ENCODE data around the gene PDCD1. TPM values are rescaled to one million over a fixed set of nuclear protein-coding genes. Genes with fewer than 3 reads are reported as not detected.
A peak's percentile ranks its signal among the peaks of the same experiment; 100 is the strongest.

The PDCD1 gene
- total RNA-seq, 2 donors from 2014 or later, result 13.1 to 77.6 TPM

DNA sequence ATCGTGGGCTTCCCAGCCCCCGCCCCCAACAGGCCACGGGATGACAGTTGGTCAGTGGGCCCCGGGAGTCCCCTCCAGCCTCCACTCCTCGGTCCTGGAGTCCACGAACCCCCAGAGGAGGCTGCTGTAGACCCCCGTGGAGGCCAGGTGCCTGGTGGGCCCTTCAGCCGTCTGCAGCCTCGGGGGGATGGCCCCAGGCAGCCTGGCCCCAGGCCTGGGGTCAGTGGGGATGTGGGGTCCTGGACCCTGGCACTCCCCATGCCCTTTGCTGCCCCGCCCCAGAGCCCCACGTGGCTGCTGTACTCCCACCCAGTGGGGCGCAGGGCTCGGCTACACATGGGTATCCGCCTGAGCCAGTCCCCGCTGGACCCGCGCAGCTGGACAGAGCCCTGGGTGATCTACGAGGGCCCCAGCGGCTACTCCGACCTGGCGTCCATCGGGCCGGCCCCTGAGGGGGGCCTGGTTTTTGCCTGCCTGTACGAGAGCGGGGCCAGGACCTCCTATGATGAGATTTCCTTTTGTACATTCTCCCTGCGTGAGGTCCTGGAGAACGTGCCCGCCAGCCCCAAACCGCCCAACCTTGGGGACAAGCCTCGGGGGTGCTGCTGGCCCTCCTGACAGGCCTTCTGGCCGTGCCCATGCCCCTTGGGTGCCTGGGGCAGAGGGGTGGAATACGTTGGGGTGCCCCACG, 42.1 kb downstream of the PDCD1 start:
- no peaks in the 10 kb centered on the region for H3K4me1 Mint-ChIP-seq

DNA sequence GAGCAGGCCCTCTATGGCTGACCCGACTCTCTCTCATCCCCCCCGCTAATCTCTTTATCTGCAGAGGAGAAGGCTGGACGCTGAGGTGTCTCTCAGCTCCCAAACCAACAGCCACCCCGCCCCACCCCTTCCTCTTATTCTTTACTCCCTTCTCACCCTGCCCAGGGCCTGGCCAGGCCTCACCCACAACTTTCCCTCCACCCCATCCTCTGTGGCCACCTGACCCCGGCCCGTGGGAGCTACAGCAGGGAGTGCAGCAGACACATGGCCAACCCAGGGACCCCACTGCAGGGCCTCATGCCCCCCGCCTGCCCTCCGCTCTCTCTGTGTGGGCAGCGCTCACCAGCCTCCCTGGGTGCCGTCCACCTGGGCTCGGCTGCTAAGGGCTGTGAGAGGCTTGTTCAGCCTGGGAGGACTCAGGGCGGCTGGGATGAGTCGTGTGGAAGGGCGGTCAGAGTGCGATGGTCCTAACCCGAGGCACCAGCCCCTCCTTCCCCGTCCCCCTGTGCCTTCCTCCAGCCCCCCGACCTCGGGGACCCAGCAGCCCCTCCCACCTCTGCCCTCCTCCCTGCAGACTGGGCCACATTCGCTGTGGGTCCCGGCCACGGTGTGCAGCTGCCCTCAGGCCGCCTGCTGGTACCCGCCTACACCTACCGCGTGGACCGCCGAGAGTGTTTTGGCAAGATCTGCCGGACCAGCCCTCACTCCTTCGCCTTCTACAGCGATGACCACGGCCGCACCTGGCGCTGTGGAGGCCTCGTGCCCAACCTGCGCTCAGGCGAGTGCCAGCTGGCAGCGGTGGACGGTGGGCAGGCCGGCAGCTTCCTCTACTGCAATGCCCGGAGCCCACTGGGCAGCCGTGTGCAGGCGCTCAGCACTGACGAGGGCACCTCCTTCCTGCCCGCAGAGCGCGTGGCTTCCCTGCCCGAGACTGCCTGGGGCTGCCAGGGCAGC, 42.9 kb downstream of the PDCD1 start:
- H3K36me3 Mint-ChIP-seq (ENCODE audit: low read depth), result no peaks in the 10 kb centered on the region
- no peak overlapping the region for H3K4me3 Mint-ChIP-seq
- H3K27me3 Mint-ChIP-seq, result no peaks in the 10 kb centered on the region
- no peaks in the 10 kb centered on the region for H3K4me1 Mint-ChIP-seq
- no peak for ATAC-seq (replicated peaks)
- H3K9me3 Mint-ChIP-seq, result no peaks in the 10 kb centered on the region
- H3K27ac Mint-ChIP-seq, result no peak overlapping the region

More for the DNA sequence above, 42.1 kb downstream of the PDCD1 start:
- no peak for ATAC-seq (replicated peaks)
- Mint-ChIP-seq H3K4me3 (no peak overlapping the region), H3K27me3 (no peaks in the 10 kb centered on the region), H3K27ac (no peak overlapping the region), H3K36me3 (ENCODE audit: low read depth) (no peaks in the 10 kb centered on the region), H3K9me3 (no peaks in the 10 kb centered on the region)

DNA sequence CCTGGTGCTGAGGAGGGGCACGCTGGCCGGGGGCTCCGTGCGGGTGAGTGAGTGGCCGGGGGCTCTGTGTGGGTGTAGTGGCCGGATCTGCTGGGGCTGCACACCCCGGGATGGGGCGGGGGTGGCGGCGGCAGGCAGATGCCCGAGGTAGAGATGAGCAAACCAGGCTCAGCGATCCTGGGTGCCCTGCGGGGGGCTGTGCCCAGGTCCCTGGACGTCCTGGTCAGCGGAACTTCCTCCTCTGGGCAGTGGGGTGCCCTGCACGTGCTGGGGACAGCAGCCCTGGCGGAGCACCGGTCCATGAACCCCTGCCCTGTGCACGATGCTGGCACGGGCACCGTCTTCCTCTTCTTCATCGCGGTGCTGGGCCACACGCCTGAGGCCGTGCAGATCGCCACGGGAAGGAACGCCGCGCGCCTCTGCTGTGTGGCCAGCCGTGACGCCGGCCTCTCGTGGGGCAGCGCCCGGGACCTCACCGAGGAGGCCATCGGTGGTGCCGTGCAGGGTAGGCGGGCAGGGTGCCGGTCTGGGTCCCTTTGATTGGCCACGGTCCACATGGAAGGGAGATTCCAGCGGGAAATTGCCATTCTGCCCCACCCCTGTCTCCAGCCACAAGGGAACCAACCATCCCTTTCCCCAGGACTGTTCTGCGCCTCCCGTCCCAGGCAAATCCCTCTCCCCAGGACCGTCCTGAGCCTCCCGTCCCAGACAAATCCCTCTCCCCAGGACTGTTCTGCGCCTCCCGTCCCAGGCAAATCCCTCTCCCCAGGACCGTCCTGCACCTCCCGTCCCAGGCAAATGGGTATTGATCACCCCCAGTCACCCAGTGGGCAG, 43.8 kb downstream of the PDCD1 start:
- no peaks in the 10 kb centered on the region for H3K4me1 Mint-ChIP-seq
- no peaks in the 10 kb centered on the region for H3K27me3 Mint-ChIP-seq
- no peaks in the 10 kb centered on the region for H3K36me3 Mint-ChIP-seq (ENCODE audit: low read depth)
- ATAC-seq (replicated peaks), result no peak
- H3K9me3 Mint-ChIP-seq, result no peaks in the 10 kb centered on the region
- H3K4me3 Mint-ChIP-seq, result no peak overlapping the region
- no peak overlapping the region for H3K27ac Mint-ChIP-seq

DNA sequence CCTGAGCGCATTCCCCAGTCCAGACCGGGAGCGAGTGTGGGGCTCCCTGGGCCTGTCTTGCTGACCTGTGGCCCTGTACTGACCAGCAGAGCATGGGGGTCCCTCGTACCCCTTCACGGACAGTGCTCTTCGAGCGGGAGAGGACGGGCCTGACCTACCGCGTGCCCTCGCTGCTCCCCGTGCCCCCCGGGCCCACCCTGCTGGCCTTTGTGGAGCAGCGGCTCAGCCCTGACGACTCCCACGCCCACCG, 44.4 kb downstream of the PDCD1 start:
- no peaks in the 10 kb centered on the region for H3K27me3 Mint-ChIP-seq
- no peaks in the 10 kb centered on the region for H3K36me3 Mint-ChIP-seq (ENCODE audit: low read depth)
- ATAC-seq (replicated peaks), result no peak
- no peak overlapping the region for H3K27ac Mint-ChIP-seq
- no peaks in the 10 kb centered on the region for H3K4me1 Mint-ChIP-seq
- H3K4me3 Mint-ChIP-seq, result no peak overlapping the region
- no peaks in the 10 kb centered on the region for H3K9me3 Mint-ChIP-seq

DNA sequence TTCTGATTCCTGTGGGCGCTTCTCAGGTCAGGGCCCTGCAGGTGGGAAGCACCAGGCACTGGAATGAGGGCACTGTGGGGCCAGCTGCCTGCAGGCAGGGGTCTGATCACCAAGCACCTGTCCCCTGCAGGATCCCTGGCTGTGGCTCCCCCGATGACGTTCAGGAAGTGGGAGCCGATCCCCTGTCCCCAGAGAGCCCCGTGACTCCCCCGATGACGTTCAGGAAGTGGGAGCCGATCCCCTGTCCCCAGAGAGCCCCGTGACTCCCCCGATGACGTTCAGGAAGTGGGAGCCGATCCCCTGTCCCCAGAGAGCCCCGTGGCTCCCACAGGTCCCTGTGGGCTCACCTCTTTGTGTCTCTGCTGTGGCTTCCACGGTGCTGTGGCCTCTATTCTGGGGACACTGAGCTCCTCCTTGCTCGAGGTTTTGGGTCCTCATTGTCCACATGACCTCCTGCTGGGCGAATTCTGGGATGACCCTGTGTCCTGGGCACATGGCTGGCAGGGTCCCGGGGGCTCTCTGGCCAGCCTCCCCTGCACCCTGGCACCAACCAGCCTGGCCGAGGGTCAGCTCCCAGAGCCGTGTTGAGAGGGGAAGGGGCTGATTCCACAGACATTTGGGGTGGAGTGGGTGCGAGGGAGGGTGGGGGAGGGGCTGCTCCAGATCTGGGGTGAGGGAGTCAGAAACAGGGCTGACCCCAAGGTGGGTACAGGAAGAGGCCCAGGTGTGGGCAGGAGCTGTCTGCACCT, 44.9 kb downstream of the PDCD1 start:
- Mint-ChIP-seq H3K9me3 (no peaks in the 10 kb centered on the region), H3K36me3 (ENCODE audit: low read depth) (no peaks in the 10 kb centered on the region), H3K27me3 (no peaks in the 10 kb centered on the region), H3K4me3 (peak overlapping the region; percentile 22), H3K27ac (no peak overlapping the region), H3K4me1 (no peaks in the 10 kb centered on the region)
- peak; percentile 86 for ATAC-seq (replicated peaks)

DNA sequence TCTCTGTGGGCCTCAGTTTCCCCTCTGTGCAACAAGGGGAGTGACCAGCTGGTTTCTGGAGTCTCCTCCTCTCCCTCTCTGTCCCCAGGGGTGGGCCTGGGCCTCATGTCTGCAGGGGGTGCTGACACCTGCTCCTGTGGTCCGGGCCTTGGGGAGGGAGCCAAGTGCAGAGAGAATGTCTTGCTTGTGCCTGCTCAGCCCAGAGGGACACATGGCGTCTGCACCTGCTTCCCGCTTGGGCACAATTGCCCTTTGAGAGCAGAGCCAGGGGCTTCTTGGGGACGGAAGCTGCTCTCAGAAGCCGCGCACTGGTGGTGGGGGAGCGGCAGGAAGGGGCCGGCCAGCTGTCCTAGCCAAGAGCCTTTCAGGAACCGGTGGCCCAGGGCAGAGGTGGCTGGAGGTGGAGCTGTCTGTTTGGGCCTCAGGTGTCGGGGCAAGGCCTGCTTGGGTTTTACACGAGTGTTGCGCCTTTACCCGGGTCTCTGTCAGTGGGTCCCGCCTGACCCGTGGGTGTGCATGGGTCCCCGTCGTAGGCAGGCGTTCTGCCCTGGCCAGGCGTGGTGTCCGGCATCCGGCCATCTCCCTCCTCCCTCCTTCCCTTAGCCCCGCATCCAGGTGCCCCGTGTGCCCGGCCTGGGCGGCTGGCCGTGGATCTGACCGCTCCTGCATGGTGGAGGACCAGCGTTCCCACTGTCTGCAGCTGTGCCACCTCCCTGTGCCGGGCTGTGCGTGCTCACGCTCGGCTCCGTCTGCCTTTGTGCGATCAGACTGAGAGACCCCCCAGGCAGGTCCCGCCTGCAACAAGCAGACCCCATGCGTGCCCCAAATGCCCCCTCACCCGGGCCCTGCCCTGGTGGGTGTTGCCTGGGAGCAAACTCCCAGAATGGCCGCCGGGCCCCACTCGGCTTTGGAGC, 45.7 kb downstream of the PDCD1 start:
- H3K4me3 Mint-ChIP-seq, result peak overlapping the region; percentile 22
- H3K27ac Mint-ChIP-seq, result no peak overlapping the region
- ATAC-seq (replicated peaks), result no peak
- H3K36me3 Mint-ChIP-seq (ENCODE audit: low read depth), result no peaks in the 10 kb centered on the region
- H3K9me3 Mint-ChIP-seq, result no peaks in the 10 kb centered on the region
- H3K4me1 Mint-ChIP-seq, result no peaks in the 10 kb centered on the region
- H3K27me3 Mint-ChIP-seq, result no peaks in the 10 kb centered on the region

DNA sequence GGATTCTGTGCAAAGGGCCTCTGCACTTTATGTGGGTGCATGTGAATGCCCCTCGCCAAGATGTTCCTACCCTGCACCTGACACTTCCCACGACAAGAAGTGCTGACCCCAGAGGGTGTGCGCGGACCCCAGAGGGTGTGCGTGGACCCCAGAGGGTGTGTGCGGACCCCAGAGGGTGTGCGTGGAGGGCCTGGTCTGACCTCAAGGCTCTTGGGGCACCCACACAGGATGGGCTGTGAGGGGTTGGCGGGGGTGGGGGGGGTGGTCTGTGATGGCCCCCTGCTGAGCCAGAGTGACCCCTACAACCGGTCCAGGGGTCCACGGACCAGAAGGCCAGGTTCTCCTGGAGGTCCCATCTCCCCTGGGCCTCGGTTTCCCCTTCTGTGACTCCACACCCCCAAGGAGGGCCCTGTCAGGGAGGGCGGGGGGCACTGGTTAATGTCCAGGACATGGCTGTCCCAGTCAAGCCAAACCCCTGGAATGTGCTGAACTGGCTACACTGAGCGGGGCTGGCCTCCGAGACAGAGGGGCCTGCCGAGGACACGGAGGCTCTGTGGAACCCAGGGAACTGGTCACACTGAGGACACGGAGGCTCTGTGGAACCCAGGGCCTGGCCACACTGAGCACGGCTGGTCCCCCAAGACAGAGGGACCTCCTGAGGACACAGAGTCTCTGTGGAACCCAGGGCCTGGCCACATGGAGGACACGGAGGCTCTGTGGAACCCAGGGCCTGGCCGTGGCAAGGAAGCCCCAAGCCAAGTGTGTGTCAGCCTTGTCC, 46.6 kb downstream of the PDCD1 start:
- no peaks in the 10 kb centered on the region for H3K27me3 Mint-ChIP-seq
- no peaks in the 10 kb centered on the region for H3K36me3 Mint-ChIP-seq (ENCODE audit: low read depth)
- no peak overlapping the region for H3K4me3 Mint-ChIP-seq
- no peak for ATAC-seq (replicated peaks)
- H3K9me3 Mint-ChIP-seq, result no peaks in the 10 kb centered on the region
- no peak overlapping the region for H3K27ac Mint-ChIP-seq
- H3K4me1 Mint-ChIP-seq, result no peaks in the 10 kb centered on the region

DNA sequence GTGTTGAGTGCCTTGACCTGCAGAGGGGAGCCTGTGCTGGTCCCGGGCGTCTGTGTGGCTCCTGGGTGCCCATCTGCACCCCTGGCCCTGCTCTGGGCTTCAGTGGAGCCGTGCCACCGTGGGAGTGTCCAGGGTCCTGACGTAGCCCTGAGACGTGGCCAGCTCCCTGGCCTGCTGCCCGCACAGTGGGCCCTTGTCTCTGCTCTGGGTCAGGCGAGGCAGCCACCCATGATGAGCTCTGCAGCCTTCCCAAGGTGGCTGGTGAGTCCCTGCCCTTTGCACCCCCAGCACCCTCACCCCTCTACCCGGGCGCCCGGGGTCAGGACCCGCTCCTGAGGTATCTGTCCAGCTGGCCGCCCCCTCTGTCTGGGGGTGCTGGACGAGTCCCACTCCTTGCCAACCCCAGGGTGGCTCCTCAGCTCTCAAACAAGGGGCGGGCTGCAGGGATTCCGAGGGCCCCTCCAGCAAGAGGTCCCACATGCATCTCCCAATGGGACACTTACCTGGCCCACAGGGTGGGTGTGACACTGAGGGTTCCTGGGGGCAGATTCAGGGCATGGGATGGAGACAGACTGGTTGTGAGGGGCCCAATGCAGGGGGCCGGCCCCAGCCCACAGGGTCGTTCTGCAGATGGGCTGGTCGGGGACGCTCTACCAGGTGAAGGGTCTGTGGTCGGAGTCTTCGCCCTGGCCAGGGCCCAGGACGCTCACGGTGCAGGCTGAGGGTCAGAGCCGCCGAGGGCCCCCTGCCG, 47.3 kb downstream of the PDCD1 start:
- H3K27me3 Mint-ChIP-seq, result no peaks in the 10 kb centered on the region
- no peak overlapping the region for H3K4me3 Mint-ChIP-seq
- no peaks in the 10 kb centered on the region for H3K36me3 Mint-ChIP-seq (ENCODE audit: low read depth)
- H3K4me1 Mint-ChIP-seq, result no peaks in the 10 kb centered on the region
- no peak for ATAC-seq (replicated peaks)
- H3K27ac Mint-ChIP-seq, result no peak overlapping the region
- no peaks in the 10 kb centered on the region for H3K9me3 Mint-ChIP-seq

DNA sequence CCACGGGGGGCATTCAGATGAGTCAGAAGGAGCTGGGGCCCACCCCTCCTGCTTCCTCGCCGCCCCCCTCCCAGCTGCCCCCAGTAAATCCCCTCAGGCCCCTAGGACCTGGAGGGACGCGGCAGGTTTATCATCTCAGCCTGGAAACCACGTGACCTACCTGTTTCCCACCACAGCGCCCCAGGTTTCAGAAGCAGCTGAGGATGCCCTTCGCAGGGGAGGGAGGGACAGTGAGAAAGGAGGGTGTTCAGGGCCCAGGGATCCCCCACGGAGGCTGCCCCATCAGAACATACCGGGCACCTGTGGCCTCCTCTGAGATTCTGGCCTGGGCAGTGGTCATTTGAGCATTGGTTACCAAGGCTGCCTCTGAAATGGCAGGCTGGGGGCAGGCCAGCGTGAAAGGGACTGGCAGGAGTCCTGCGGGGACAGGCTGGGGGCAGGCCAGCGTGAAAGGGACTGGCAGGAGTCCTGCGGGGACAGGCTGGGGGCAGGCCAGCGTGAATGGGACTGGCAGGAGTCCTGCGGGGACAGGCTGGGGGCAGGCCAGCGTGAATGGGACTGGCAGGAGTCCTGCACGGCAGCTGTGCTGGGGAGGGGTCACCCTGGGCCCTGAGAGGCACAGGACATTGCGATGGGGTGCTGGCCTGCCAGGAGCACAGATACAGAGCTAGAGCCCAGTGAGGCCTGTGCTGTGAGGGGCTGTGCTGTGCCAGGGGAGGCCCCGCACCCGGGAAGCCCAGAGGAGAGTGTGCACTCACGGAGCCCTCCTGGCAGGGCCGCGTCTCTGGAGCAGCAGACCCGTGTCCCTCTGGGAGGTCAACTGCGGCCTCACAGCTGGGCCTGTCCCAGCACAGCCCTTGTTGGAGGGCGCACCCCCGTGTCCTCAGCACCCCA, 48.1 kb downstream of the PDCD1 start:
- H3K27ac Mint-ChIP-seq, result no peak overlapping the region
- H3K4me3 Mint-ChIP-seq, result no peak overlapping the region
- no peaks in the 10 kb centered on the region for H3K9me3 Mint-ChIP-seq
- no peaks in the 10 kb centered on the region for H3K27me3 Mint-ChIP-seq
- no peak for ATAC-seq (replicated peaks)
- H3K4me1 Mint-ChIP-seq, result no peaks in the 10 kb centered on the region
- H3K36me3 Mint-ChIP-seq (ENCODE audit: low read depth), result no peaks in the 10 kb centered on the region

DNA sequence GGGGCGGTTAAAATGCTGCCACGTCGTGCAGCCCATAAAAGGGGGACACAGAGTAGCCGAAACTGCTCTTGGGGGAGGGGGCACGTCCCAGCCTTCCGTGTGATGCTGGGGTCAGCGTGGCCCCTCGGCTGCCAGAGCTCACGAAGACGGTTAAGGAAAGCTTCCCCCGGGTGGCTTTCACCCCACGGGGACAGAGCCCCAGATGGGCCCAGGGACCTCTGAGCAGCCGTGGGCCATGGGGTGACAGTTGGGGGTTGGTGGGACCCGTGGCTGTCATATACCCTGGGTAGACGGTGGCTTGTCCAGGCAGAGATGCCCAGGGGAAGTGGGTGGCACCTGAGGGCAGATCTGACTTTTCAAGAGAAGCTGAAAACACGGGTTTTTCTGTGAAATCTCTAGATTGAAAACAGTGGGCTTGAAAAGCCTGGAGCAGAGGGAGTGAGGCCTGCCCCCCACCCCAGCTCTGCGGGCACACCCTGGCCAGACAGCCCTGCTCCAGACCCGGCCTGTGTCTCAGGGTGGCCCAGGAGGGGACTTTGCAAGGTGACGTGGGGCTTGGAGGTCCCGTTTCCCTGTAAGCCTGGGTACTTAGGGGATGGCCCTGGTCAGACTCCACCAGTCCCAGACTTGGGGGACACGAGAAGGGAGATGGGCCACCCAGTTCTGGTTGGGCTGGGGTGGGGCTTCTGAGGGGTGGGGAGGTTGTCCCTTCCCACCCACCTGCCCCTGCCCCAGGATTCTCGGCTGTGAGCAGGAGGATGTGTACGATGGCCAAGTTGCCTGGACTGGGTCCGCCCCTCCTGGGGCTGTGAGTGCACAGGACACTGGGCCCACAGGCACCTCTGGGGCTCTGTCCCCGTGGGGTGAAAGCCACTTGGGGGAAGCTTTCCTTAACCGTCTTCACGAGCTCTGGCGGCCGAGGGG, 49.0 kb downstream of the PDCD1 start:
- H3K4me3 Mint-ChIP-seq, result no peak overlapping the region
- H3K27me3 Mint-ChIP-seq, result no peaks in the 10 kb centered on the region
- ATAC-seq (replicated peaks), result no peak
- H3K9me3 Mint-ChIP-seq, result no peaks in the 10 kb centered on the region
- no peaks in the 10 kb centered on the region for H3K4me1 Mint-ChIP-seq
- no peak overlapping the region for H3K27ac Mint-ChIP-seq
- H3K36me3 Mint-ChIP-seq (ENCODE audit: low read depth), result no peaks in the 10 kb centered on the region

Data from activated T-helper 17 cell treated with anti-CD3 and anti-CD28 coated beads, Interleukin-2, amount 50 U/mL, for 72 hours (primary cell).